AG09309 (cell line): ENCODE measurements around the gene TTC28.
"Not testable (repeated sequence)": the region's sequence is repeated elsewhere in the genome, so short reads cannot be mapped to it uniquely, and the experiment has no call there.

Experiments
- DNase-seq: peaks from one replicate; pipeline ENCODE4 v3.0.0-alpha.2; 2010; ENCODE audit warnings: low read depth
- H3K4me3 ChIP-seq: 2 replicates; pipeline ENCODE4 v1.5.1; 2011; ENCODE audit warnings: mild to moderate bottlenecking, low read depth, low read length, moderate library complexity; ENCODE audit not compliant: control insufficient read depth
- TF ChIP-seq, protein P1 (sequence below): IDR thresholded peaks from 2 replicates; pipeline ENCODE4 v1.5.1; 2011; ENCODE audit warnings: mild to moderate bottlenecking, low read depth, low read length, inconsistent platforms; ENCODE audit not compliant: insufficient read depth, control insufficient read depth; ENCODE audit errors: missing control alignments

Gene TTC28

DNA sequence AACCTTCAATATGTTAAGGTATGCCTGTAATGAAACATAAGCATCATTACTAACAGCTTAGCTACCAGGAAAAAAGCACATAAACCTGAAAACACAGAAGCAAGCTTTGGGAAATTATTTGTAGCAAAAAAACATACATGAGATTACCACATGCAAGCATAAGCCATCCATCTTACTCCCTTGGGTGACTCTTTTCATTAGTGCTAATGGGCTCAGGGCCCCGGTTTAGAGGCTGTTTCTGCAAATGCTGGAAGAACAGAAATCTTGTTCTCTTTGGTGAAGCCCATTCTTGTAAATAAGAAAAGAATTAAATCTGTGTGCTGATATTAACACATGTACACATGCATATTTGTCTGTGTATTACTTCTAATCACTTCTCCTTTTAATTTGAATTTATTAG lies 314.3 kb downstream of the TTC28 start:
- TF ChIP-seq, protein P1, sequence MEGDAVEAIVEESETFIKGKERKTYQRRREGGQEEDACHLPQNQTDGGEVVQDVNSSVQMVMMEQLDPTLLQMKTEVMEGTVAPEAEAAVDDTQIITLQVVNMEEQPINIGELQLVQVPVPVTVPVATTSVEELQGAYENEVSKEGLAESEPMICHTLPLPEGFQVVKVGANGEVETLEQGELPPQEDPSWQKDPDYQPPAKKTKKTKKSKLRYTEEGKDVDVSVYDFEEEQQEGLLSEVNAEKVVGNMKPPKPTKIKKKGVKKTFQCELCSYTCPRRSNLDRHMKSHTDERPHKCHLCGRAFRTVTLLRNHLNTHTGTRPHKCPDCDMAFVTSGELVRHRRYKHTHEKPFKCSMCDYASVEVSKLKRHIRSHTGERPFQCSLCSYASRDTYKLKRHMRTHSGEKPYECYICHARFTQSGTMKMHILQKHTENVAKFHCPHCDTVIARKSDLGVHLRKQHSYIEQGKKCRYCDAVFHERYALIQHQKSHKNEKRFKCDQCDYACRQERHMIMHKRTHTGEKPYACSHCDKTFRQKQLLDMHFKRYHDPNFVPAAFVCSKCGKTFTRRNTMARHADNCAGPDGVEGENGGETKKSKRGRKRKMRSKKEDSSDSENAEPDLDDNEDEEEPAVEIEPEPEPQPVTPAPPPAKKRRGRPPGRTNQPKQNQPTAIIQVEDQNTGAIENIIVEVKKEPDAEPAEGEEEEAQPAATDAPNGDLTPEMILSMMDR = no peak
- no peak for DNase-seq
- no peak overlapping the region for H3K4me3 ChIP-seq

DNA sequence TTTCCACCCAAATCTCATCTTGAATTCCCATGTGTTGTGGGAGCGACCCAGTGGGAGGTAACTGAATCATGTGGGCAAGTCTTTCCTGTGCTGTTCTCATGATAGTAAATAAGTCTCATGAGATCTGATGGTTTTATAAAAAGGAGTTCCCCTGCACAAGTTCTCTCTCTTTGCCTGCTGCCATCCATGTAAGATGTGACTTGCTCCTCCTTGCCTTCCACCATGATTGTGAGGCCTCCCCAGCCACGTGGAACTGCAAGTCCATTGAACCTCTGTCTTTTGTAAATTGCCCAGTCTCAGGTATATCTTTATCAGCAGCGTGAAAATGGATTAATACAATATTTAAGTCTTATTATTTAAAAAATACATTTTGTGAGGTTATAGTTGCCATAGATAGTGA lies 315.5 kb downstream of the TTC28 start:
- not testable (repeated sequence) for DNase-seq, H3K4me3 ChIP-seq

DNA sequence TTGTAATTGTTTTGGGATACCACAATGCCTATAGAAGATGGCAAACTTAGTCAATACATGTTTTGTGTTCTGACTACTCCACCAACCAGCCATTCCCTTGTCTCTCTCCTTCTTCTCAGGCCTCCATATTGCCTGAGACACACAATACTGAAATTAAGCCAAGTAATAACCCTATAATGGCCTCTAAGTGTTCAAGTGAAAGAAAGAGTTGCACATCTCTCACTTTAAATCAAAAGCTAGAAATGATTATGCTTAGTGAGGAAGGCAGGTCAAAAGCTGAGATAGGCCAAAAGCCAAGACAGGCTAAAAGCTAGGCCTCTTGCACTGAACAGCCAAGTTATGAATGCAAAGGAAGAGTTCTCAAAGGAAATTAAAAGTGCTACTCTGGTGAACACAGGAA lies 318.7 kb downstream of the TTC28 start:
- TF ChIP-seq, protein P1 = no peak
- DNase-seq = no peak
- no peak overlapping the region for H3K4me3 ChIP-seq

DNA sequence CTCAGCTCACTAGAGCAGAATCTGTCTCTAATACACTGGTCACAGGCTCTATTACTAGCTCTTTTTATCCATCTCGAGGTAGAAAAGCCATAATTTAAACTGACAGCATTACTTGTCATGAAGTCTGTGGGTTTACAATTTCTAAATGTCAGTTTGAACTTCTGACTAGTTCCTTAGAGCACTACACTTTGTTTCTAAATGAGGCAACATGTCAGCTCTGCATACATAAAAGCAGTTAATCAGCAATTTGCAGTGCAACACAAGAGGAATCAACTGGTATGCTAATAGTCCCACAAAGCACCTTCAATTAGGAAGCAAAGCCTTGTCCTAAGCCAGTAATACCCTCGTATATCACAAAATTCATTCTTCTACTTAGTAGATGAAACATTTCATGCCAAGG lies 321.3 kb downstream of the TTC28 start:
- no peak overlapping the region for H3K4me3 ChIP-seq
- TF ChIP-seq, protein P1 = no peak
- DNase-seq = no peak

DNA sequence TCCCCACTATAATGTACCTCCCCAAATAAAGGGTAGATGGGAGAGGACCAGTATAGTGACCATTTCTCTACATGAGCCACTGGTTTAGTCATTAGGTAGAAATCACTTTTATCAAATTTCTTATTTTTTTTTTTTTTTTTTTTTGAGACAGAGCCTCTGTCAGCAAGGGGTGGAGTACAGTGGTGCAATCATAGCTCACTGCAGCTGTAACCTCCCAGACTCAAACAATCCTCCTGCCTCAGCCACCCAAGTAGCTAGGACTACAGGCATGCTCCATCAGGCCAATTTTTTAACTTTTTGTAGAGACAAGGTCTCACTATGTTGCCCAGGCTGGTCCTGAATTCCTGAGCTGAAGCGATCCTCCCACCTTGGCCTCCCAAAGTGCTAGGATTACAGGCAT lies 322.4 kb downstream of the TTC28 start:
- TF ChIP-seq, protein P1 = no peak
- no peak for DNase-seq
- no peak overlapping the region for H3K4me3 ChIP-seq

DNA sequence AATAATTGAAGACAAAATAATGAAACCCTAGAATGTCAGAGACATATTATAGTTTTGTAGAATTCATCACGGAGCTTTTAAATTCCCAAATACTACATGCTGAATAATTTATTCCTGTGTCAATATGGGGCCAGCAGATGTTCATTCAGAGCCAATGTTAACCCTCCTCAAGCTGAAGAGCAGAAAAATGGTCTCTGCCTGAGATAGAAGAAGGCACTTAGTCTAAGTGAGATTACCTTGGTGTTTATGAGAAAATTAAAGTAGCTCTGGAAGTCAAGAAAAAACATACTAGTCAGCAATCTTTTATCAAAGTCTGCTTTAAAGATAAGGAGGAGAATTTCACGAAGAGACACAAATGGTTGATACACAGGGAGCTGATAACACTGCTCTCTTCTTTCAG lies 328.2 kb downstream of the TTC28 start:
- no peak for DNase-seq
- H3K4me3 ChIP-seq = no peak overlapping the region
- TF ChIP-seq, protein P1 = no peak

DNA sequence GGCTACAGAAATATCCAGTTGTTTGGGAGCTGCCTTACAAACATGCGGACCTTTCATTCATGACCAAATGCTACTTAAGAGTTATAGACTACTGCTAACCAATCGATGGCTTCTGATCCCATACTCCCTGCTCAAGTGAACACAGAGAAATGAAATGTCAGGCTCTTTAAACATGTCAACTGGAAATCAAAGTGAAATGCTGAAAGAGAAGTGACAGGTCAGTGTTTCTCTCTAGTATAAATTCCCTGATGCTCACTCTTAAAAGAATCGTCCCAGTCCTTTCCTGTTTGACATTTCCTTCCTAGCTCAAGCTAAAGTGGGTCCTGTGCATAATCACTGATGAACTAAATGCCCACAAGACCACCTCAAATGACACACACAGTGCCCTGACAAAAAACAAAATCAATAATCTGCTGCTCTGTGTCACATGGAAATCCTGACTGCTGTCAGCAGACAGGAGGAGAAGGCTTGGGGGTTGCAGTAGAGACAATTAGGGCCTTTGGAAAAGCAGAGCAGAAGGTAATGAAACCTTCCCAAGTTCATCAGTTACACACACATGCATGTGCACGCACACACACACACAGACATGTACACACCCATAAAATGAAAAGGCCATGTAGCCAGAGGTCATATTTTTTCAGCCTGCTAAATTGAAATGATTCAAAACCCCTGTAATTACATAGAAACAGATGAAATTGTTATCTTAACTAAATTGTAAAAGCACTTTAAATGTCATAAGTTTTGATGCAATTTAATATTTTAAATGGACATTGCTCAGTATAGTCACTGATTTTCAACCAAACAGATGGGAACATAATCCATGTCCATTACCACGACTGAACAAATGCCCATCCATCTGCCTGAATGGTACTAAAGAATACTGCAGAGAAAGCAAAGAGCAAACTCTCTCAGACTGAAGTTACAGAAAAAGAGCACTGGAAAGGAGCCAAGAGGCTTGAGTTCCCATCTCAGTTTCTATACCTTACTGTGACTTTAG lies 330.7 kb downstream of the TTC28 start:
- H3K4me3 ChIP-seq = no peak overlapping the region
- DNase-seq = no peak

More for the DNA sequence above, 330.7 kb downstream of the TTC28 start:
- TF ChIP-seq, protein P1 = no peak
